ENCODE measurements around the gene NPAS1.
A peak's percentile ranks its signal among the peaks of the same experiment; 100 is the strongest.

NPAS1 gene

GRCh38 chr19:47020132-47020805 lies 632 bp downstream of the NPAS1 start:
- no peak for DNase-seq (ENCODE audit: low read depth in 2 of 2)

- no peak for DNase-seq (ENCODE audit: low read depth in 2 of 2)
Measured at GRCh38 chr19:47020992-47021496, 1.4 kb downstream of the NPAS1 start.

GRCh38 chr19:47021536-47022139 lies 2.0 kb downstream of the NPAS1 start:
- DNase-seq (ENCODE audit: low read depth in 2 of 2): no peak

GRCh38 chr19:47022140-47022536 lies 2.5 kb downstream of the NPAS1 start:
- DNase-seq (ENCODE audit: low read depth in 2 of 2): no peak

GRCh38 chr19:47022541-47023447 lies 3.2 kb downstream of the NPAS1 start:
- DNase-seq (ENCODE audit: low read depth in 2 of 2): no peak

GRCh38 chr19:47023448-47023794 lies 3.8 kb downstream of the NPAS1 start:
- DNase-seq (ENCODE audit: low read depth in 2 of 2): no peak

GRCh38 chr19:47024502-47024901 lies 4.9 kb downstream of the NPAS1 start:
- no peak for DNase-seq (ENCODE audit: low read depth in 2 of 2)

- DNase-seq (ENCODE audit: low read depth in 2 of 2): no peak
Measured at GRCh38 chr19:47026156-47026555, 6.5 kb downstream of the NPAS1 start.

- no peak for DNase-seq (ENCODE audit: low read depth in 2 of 2)
Measured at GRCh38 chr19:47026889-47027288, 7.3 kb downstream of the NPAS1 start.

GRCh38 chr19:47027586-47028088 lies 8.0 kb downstream of the NPAS1 start:
- no peak for DNase-seq (ENCODE audit: low read depth in 2 of 2)

- DNase-seq (ENCODE audit: low read depth in 2 of 2): no peak
Measured at GRCh38 chr19:47028195-47028601, 8.6 kb downstream of the NPAS1 start.

GRCh38 chr19:47032171-47032811 lies 12.7 kb downstream of the NPAS1 start:
- DNase-seq (ENCODE audit: low read depth in 2 of 2): peak; percentile 34 to 52

- peak; percentile 97 for DNase-seq (ENCODE audit: low read depth in 2 of 2)
Measured at GRCh38 chr19:47035127-47036096, 15.8 kb downstream of the NPAS1 start.

GRCh38 chr19:47036097-47036651 lies 16.5 kb downstream of the NPAS1 start:
- no peak for DNase-seq (ENCODE audit: low read depth in 2 of 2)

- DNase-seq (ENCODE audit: low read depth in 2 of 2): no peak
Measured at GRCh38 chr19:47037766-47038165, 18.1 kb downstream of the NPAS1 start.

GRCh38 chr19:47039239-47039874 lies 19.7 kb downstream of the NPAS1 start:
- DNase-seq (ENCODE audit: low read depth in 2 of 2): no peak

GRCh38 chr19:47040869-47041268 lies 21.2 kb downstream of the NPAS1 start:
- no peak for DNase-seq (ENCODE audit: low read depth in 2 of 2)

GRCh38 chr19:47044946-47045866 lies 25.6 kb downstream of the NPAS1 start:
- no peak for DNase-seq (ENCODE audit: low read depth in 2 of 2)

Data from stimulated activated CD8-positive, alpha-beta memory T cell treated with anti-CD3 and anti-CD28 coated beads, Interleukin-7, amount 100 ng/mL, for 1 hour (primary cell).